B cell (primary cell): Measurements from ENCODE around the gene KSR2. TPM values are rescaled to one million over a fixed set of nuclear protein-coding genes. Genes with fewer than 3 reads are reported as not detected.

ENCODE experiments used
- ATAC-seq: fragments of 200-7000 bp; cut with Tn5 transposase; one replicate; pipeline ENCODE4 v1.10.0; 2021; ENCODE audit warnings: low read depth, mild to moderate bottlenecking, moderate number of reproducible peaks, moderate library complexity
- CTCF ChIA-PET: fragments of 350-600 bp; sonication (Branson Sonifier 250); formaldehyde crosslinking; loops from one replicate; lab custom pipeline; 2021; ENCODE audit warnings: antibody characterized with exemption, inconsistent platforms; lab: Charles Lee
- POLR2A ChIA-PET: fragments of 350-600 bp; sonication (Branson Sonifier 250); formaldehyde crosslinking; loops from one replicate; lab custom pipeline; 2021; ENCODE audit warnings: antibody characterized with exemption; lab: Charles Lee
- DNase-seq: peaks from one replicate; pipeline ENCODE4 v3.0.0; 2013
- H2AFZ ChIP-seq: 2 replicates; pipeline ENCODE4 v1.6.1; 2012; ENCODE audit warnings: mild to moderate bottlenecking, low read depth, low read length; ENCODE audit not compliant: insufficient read depth, poor library complexity, severe bottlenecking
- H3K27ac ChIP-seq, 2 donors: 1 replicate in 1 of 2; 2 replicates in 1 of 2; pipeline ENCODE4 v1.5.1; 2012 to 2013; ENCODE audit warnings: low read length in 2 of 2, mild to moderate bottlenecking in 2 of 2, moderate library complexity in 1 of 2
- H3K27me3 ChIP-seq, 4 experiments: fragments of 200-600 bp in 1 of 4; sonication (generic) in 1 of 4; replicated peaks in 1 of 4; 1 replicate in 2 of 4; 2 replicates in 2 of 4; pipeline versions ENCODE4 v1.6.1 to v1.7.0; 2013 to 2016; ENCODE audit warnings: low read length in 3 of 4, mild to moderate bottlenecking in 2 of 4, mixed read lengths in 1 of 4, moderate library complexity in 1 of 4; ENCODE audit not compliant: insufficient read depth in 4 of 4, control insufficient read depth in 3 of 4; ENCODE audit errors: control extremely low read depth in 1 of 4
- H3K36me3 ChIP-seq, 2 experiments: replicated peaks in 1 of 2; 1 replicate in 1 of 2; 2 replicates in 1 of 2; pipeline versions ENCODE4 v1.6.1 to v1.7.1; 2013; ENCODE audit warnings: low read length in 1 of 2; ENCODE audit not compliant: insufficient read depth in 2 of 2, control insufficient read depth in 1 of 2; ENCODE audit errors: control extremely low read depth in 1 of 2, extremely low read depth in 1 of 2
- H3K4me1 ChIP-seq, 2 donors: fragments of 200-600 bp in 1 of 2; sonication (generic) in 1 of 2; 1 replicate in 1 of 2; 2 replicates in 1 of 2; pipeline versions ENCODE4 v1.5.1 to v1.6.1; 2013 to 2017; ENCODE audit warnings: low read length in 2 of 2; ENCODE audit not compliant: control insufficient read depth in 2 of 2, insufficient read depth in 2 of 2
- H3K4me2 ChIP-seq: replicated peaks from 2 replicates; pipeline ENCODE3; 2012; ENCODE audit warnings: mild to moderate bottlenecking, low read depth, low read length; ENCODE audit not compliant: poor library complexity, severe bottlenecking
- H3K4me3 ChIP-seq, 5 experiments: fragments of 200-600 bp in 1 of 5; sonication (generic) in 1 of 5; 1 replicate in 3 of 5; 2 replicates in 2 of 5; pipeline versions ENCODE4 v1.5.1 to v1.7.0; 2011 to 2016; ENCODE audit warnings: low read length in 4 of 5, mild to moderate bottlenecking in 4 of 5, low read depth in 2 of 5, control low read depth in 1 of 5, moderate library complexity in 1 of 5; ENCODE audit not compliant: insufficient read depth in 1 of 5; ENCODE audit errors: control extremely low read depth in 1 of 5, extremely low read depth in 1 of 5
- H3K79me2 ChIP-seq: fragments of 200-600 bp; sonication (generic); one replicate; pipeline ENCODE4 v1.6.0; 2016; ENCODE audit warnings: low read length; ENCODE audit not compliant: control insufficient read depth, insufficient read depth
- H3K9ac ChIP-seq: fragments of 200-600 bp; sonication (generic); 2 replicates; pipeline ENCODE4 v1.6.1; 2017; ENCODE audit warnings: mild to moderate bottlenecking, low read length, moderate library complexity
- H3K9me3 ChIP-seq, 3 donors: one replicate each; pipeline versions ENCODE4 v1.6.1 to v1.7.1; 2013; ENCODE audit warnings: low read length in 2 of 3; ENCODE audit not compliant: control insufficient read depth in 2 of 3, insufficient read depth in 1 of 3; ENCODE audit errors: control extremely low read depth in 1 of 3
- H4K20me1 ChIP-seq: 2 replicates; pipeline ENCODE4 v1.6.0; 2012; ENCODE audit warnings: mild to moderate bottlenecking, low read length; ENCODE audit not compliant: insufficient read depth, control insufficient read depth, poor library complexity, severe bottlenecking
- H3K27ac Mint-ChIP-seq: one replicate; pipeline ENCODE4 v1.8.0; 2021; ENCODE audit warnings: mixed read lengths
- H3K27me3 Mint-ChIP-seq: one replicate; pipeline ENCODE4 v1.8.0; 2021; ENCODE audit warnings: mixed read lengths
- H3K4me1 Mint-ChIP-seq: one replicate; pipeline ENCODE4 v1.8.0; 2021; ENCODE audit warnings: mixed read lengths
- H3K4me3 Mint-ChIP-seq: one replicate; pipeline ENCODE4 v1.8.0; 2021; ENCODE audit warnings: mixed read lengths
- H3K9me3 Mint-ChIP-seq: one replicate; pipeline ENCODE4 v1.8.0; 2022; ENCODE audit warnings: mixed read lengths; ENCODE audit not compliant: insufficient read depth
- CTCF ChIP-seq: fragments of 200-600 bp; IDR thresholded peaks from one replicate; pipeline ENCODE4 v1.8.0; 2022; ENCODE audit warnings: antibody characterized with exemption, mild to moderate bottlenecking
- EZH2 ChIP-seq: IDR thresholded peaks from 2 replicates; pipeline ENCODE4 v1.6.1; 2012; ENCODE audit warnings: borderline replicate concordance, low read depth, mild to moderate bottlenecking, moderate library complexity, low read length; ENCODE audit not compliant: insufficient read depth, poor library complexity, severe bottlenecking
- WGBS: methylation state at CpG from one replicate; pipeline ENCODE4 v1.1.5; 2013; ENCODE audit warnings: missing lambda C conversion rate; ENCODE audit not compliant: insufficient coverage; 5-methylcytosine and 5-hydroxymethylcytosine counted together
- intact Hi-C: fragments of 100-400 bp; cut with micrococcal nuclease; formaldehyde crosslinking; loops from one replicate; pipeline ENCODE4 v1.10.0; 2022
- polyA plus RNA-seq: library from polyadenylated mRNA; depleted of rRNA; stranded (reverse); fragments of >200 nt; gene quantifications from 2 replicates; pipeline ENCODE4 v1.2.3, GENCODE V29; 2012
- total RNA-seq, 2 donors: library from RNA; stranded (reverse); fragments of 120-200 nt in 1 of 2; gene quantifications; 1 replicate in 1 of 2; 2 replicates in 1 of 2; pipeline versions ENCODE4 v1.2.3 to v1.2.4, GENCODE V29; 2013 to 2022

The KSR2 gene
- total and polyA plus RNA-seq, 2 donors (not counting 1 experiment from before 2014, with no cell fraction given) = not detected

DNA sequence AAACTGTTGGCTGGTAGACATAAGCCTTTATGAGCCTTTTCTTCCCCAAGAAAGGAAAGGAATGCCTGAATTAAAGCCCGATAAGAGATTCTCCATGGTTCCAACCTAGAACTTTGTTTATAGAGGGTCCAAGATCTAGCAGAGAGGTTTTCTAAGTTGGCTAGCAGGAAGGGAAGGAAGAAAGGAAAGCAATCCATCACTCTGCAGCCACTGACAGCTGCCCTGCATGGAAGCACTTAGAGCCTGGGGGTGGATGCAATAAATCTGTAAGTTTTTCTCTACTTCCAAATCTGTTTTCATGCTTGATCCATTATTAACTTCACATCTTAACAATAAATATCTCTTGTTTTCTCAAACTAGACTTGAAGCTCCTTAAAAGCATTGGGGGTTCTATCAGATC is 224.4 kb downstream of the KSR2 start:
- Histone ChIP-seq H3K9me3 (no peaks in the 10 kb centered on the region), H3K27me3 (no peaks in the 10 kb centered on the region), H3K4me3 (no peak overlapping the region), H3K36me3 (no peaks in the 10 kb centered on the region), H3K4me2 (no peak overlapping the region), H3K4me1 (no peaks in the 10 kb centered on the region), H3K27ac (no peak overlapping the region), H4K20me1 (no peaks in the 10 kb centered on the region), H3K79me2 (no peaks in the 10 kb centered on the region), H2AFZ (no peak overlapping the region), H3K9ac (no peak overlapping the region)
- DNase-seq = no peak
- no peak for TF ChIP-seq CTCF
- TF ChIP-seq EZH2 = no peak
- CTCF ChIA-PET = no interaction called here
- no peak overlapping the region for H3K27ac Mint-ChIP-seq
- H3K4me1 Mint-ChIP-seq = no peaks in the 10 kb centered on the region
- WGBS = no CpG with 5 or more reads among the region's 1 CpG
- intact Hi-C loops = no loop called here
- no peak overlapping the region for H3K4me3 Mint-ChIP-seq
- no peak for ATAC-seq
- POLR2A ChIA-PET = no interaction called here
- H3K27me3 Mint-ChIP-seq = peaks cover 5% of the 10 kb centered on the region
- peaks cover 3% of the 10 kb centered on the region for H3K9me3 Mint-ChIP-seq

- Histone ChIP-seq H3K27ac (no peak overlapping the region), H4K20me1 (no peaks in the 10 kb centered on the region), H3K4me3 (no peak overlapping the region), H3K4me2 (no peak overlapping the region), H3K27me3 (no peaks in the 10 kb centered on the region), H3K9me3 (no peaks in the 10 kb centered on the region), H2AFZ (no peak overlapping the region), H3K79me2 (no peaks in the 10 kb centered on the region), H3K4me1 (no peaks in the 10 kb centered on the region), H3K9ac (no peak overlapping the region), H3K36me3 (no peaks in the 10 kb centered on the region)
- ChIA-PET CTCF (no interaction called here), POLR2A (no interaction called here)
- Mint-ChIP-seq H3K27ac (no peak overlapping the region), H3K4me1 (no peaks in the 10 kb centered on the region), H3K27me3 (peaks cover 5% of the 10 kb centered on the region), H3K9me3 (peaks cover 3% of the 10 kb centered on the region), H3K4me3 (no peak overlapping the region)
- ATAC-seq (no peak), DNase-seq (no peak)
- WGBS = 90% methylated on average over 1 of the region's 1 CpG
- intact Hi-C loops = no loop called here
- no peak for TF ChIP-seq CTCF
- no peak for TF ChIP-seq EZH2
Observed at GRCh38 chr12:117743761-117744160, 225.0 kb downstream of the KSR2 start.
